DND-41 (cell line): ENCODE results near the gene RHCG.

Source experiments
- EZH2 ChIP-seq: IDR thresholded peaks from 3 replicates; pipeline ENCODE4 v1.6.1; 2012; ENCODE audit warnings: borderline replicate concordance, low read depth, mild to moderate bottlenecking, moderate library complexity, low read length, inconsistent platforms; ENCODE audit not compliant: severe bottlenecking
- TF ChIP-seq, protein P1 (sequence below): IDR thresholded peaks from 2 replicates; pipeline ENCODE4 v1.5.1; 2012; ENCODE audit warnings: borderline replicate concordance, low read length, moderate library complexity, mild to moderate bottlenecking; ENCODE audit not compliant: poor library complexity, severe bottlenecking; ENCODE audit errors: extremely low read depth

GRCh38 chr15:89521605-89522004, 25.2 kb upstream of the RHCG start:
- TF ChIP-seq, protein P1, sequence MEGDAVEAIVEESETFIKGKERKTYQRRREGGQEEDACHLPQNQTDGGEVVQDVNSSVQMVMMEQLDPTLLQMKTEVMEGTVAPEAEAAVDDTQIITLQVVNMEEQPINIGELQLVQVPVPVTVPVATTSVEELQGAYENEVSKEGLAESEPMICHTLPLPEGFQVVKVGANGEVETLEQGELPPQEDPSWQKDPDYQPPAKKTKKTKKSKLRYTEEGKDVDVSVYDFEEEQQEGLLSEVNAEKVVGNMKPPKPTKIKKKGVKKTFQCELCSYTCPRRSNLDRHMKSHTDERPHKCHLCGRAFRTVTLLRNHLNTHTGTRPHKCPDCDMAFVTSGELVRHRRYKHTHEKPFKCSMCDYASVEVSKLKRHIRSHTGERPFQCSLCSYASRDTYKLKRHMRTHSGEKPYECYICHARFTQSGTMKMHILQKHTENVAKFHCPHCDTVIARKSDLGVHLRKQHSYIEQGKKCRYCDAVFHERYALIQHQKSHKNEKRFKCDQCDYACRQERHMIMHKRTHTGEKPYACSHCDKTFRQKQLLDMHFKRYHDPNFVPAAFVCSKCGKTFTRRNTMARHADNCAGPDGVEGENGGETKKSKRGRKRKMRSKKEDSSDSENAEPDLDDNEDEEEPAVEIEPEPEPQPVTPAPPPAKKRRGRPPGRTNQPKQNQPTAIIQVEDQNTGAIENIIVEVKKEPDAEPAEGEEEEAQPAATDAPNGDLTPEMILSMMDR: no peak
- no peak for TF ChIP-seq EZH2
